ENCODE results near the gene FURIN.
"Not testable (repeated sequence)": the region's sequence is repeated elsewhere in the genome, so short reads cannot be mapped to it uniquely, and the experiment has no call there.

DNA sequence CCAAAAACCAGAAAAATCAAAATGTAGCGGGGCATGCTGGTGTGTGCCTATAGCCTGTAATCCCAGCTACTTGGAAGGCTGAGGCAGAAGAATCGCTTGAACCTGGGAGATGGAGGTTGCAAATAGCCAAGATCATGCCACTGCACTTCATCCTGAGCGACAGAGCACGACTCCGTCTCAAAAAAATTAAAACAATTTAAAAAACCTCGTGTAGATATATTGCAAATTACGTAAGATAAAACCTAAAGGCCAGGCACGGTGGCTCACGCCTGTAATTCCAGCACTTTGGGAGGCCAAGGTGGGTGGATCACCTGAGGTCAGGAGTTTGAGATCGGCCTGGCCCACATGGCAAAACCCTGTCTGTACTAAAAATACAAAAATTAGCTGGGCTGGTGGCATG, 58.4 kb downstream of the FURIN start:
- TF ChIP-seq, protein P1, sequence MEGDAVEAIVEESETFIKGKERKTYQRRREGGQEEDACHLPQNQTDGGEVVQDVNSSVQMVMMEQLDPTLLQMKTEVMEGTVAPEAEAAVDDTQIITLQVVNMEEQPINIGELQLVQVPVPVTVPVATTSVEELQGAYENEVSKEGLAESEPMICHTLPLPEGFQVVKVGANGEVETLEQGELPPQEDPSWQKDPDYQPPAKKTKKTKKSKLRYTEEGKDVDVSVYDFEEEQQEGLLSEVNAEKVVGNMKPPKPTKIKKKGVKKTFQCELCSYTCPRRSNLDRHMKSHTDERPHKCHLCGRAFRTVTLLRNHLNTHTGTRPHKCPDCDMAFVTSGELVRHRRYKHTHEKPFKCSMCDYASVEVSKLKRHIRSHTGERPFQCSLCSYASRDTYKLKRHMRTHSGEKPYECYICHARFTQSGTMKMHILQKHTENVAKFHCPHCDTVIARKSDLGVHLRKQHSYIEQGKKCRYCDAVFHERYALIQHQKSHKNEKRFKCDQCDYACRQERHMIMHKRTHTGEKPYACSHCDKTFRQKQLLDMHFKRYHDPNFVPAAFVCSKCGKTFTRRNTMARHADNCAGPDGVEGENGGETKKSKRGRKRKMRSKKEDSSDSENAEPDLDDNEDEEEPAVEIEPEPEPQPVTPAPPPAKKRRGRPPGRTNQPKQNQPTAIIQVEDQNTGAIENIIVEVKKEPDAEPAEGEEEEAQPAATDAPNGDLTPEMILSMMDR (IDR thresholded peaks at IDR 0.05 in 4 of 5, conservative IDR thresholded peaks at IDR 0.05 in 1 of 5), result not testable (repeated sequence)
- TF ChIP-seq POLR2A (IDR thresholded peaks at IDR 0.05), result not testable (repeated sequence)

Data from gastrocnemius medialis (tissue), 4 donors.